ENCODE results near the gene CFI.

DNA sequence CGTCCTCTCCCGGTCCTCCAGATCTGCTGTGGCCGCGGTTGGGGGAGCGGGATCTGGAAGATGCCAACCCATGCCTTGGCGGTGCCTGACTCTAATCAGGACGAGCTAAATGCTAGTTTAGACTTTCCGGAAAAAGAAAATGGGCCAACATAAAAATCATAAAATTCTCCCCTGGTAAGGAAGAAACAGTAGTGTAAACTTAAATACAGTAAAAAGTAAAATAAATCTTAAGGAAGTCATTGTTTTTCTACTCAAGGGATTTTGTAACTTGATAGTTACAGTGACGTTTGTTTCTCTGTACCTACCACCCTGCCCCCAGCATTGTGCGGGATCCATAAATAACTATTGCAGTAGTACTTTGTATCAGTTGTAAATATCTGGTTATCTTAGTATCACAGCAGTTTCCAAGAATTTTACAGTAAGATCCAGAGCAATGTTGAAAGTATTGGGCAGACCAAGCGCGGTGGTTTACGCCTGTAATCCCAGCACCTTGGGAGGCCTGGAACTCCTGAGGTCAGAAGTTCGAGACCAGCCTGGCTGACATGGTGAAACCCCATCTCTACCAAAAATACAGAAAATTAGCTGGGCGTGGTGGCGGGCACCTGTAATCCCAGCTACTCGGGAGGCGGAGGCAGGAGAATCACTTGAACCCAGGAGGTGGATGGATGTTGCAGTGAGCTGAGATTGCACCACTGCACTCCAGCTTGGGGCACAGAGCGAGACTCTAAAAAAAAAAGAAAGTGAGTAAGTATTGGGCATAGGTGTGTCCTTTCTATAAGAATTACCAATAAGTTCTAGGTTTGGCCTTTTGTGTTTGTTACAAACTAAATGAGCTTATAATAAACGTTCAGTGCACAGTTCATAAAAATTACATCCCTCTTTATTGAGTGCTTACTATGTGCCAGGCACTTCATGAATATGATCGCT, 70.9 kb downstream of the CFI start:
- TF ChIP-seq, protein P1, sequence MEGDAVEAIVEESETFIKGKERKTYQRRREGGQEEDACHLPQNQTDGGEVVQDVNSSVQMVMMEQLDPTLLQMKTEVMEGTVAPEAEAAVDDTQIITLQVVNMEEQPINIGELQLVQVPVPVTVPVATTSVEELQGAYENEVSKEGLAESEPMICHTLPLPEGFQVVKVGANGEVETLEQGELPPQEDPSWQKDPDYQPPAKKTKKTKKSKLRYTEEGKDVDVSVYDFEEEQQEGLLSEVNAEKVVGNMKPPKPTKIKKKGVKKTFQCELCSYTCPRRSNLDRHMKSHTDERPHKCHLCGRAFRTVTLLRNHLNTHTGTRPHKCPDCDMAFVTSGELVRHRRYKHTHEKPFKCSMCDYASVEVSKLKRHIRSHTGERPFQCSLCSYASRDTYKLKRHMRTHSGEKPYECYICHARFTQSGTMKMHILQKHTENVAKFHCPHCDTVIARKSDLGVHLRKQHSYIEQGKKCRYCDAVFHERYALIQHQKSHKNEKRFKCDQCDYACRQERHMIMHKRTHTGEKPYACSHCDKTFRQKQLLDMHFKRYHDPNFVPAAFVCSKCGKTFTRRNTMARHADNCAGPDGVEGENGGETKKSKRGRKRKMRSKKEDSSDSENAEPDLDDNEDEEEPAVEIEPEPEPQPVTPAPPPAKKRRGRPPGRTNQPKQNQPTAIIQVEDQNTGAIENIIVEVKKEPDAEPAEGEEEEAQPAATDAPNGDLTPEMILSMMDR (IDR thresholded peaks at IDR 0.05), result no peak
- TF ChIP-seq SIN3A (IDR thresholded peaks at IDR 0.05; ENCODE audit: borderline replicate concordance, insufficient read depth, low read depth, low read length) (no peak), POLR2AphosphoS5 (IDR thresholded peaks at IDR 0.05; ENCODE audit: low read depth, low read length) (no peak)
- TF ChIP-seq, protein P2, sequence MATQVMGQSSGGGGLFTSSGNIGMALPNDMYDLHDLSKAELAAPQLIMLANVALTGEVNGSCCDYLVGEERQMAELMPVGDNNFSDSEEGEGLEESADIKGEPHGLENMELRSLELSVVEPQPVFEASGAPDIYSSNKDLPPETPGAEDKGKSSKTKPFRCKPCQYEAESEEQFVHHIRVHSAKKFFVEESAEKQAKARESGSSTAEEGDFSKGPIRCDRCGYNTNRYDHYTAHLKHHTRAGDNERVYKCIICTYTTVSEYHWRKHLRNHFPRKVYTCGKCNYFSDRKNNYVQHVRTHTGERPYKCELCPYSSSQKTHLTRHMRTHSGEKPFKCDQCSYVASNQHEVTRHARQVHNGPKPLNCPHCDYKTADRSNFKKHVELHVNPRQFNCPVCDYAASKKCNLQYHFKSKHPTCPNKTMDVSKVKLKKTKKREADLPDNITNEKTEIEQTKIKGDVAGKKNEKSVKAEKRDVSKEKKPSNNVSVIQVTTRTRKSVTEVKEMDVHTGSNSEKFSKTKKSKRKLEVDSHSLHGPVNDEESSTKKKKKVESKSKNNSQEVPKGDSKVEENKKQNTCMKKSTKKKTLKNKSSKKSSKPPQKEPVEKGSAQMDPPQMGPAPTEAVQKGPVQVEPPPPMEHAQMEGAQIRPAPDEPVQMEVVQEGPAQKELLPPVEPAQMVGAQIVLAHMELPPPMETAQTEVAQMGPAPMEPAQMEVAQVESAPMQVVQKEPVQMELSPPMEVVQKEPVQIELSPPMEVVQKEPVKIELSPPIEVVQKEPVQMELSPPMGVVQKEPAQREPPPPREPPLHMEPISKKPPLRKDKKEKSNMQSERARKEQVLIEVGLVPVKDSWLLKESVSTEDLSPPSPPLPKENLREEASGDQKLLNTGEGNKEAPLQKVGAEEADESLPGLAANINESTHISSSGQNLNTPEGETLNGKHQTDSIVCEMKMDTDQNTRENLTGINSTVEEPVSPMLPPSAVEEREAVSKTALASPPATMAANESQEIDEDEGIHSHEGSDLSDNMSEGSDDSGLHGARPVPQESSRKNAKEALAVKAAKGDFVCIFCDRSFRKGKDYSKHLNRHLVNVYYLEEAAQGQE (IDR thresholded peaks at IDR 0.05; ENCODE audit: insufficient read depth in 1 of 2, low read depth in 2 of 2, low read length in 1 of 2), result no peak
